SH-SY5Y (cell line): ENCODE measurements around the gene TMEM130.

ENCODE experiments used
- GATA2 ChIP-seq: IDR thresholded peaks from 2 replicates; pipeline ENCODE4 v1.6.1; 2011; ENCODE audit warnings: mild to moderate bottlenecking, low read depth, low read length
- GATA3 ChIP-seq: IDR thresholded peaks from 2 replicates; pipeline ENCODE4 v1.6.1; 2011; ENCODE audit warnings: low read depth, mild to moderate bottlenecking, low read length, moderate library complexity

DNA sequence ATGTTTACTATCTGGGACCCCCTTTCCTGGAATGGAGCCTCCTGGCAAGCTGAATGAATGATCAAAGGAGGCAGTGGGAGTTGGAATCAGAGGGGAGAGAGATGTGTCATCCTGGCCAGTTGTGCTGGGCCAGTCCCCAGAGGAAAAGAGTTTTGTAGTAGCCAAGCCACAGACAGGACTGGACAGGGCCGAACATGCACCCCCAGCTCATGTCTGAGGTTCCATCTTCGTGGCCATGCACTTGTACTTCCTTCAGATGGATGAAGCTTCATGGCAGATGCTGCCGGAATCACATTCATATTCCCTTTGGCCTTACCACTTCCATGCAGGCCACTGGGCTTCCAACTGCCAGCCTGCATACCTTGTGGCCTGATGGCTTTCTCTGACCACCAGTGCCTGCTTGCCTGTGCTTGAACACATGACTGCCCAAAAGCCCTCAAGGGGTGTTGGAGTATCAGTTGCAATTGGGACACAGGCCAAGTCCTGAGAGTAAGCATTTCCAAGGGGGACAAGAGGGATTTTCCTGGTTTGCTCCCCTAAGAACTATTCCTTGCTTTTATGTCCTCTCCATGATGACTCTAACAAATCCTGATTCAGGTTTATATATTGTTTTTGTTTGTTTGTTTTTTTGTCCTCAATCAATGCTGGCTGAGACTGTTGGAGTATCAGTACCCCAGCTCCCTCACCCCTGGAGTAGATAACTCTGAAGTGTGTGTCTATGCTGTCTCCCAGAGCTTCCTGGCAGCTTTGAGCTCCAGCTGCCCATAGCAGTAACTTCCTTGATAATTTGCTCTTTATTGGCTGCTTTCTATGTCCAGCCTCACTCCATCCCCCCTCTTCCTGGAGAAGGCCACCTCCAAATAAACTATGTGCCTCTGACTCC, 63.6 kb downstream of the TMEM130 start:
- no peak for TF ChIP-seq GATA2
- TF ChIP-seq GATA3, result no peak
